ENCODE data around the gene IQGAP2. TPM values are rescaled to one million over a fixed set of nuclear protein-coding genes. Genes with fewer than 3 reads are reported as not detected.
"Not testable (repeated sequence)": the region's sequence is repeated elsewhere in the genome, so short reads cannot be mapped to it uniquely, and the experiment has no call there.

IQGAP2 gene
- total and polyA plus RNA-seq, 9 of the 15 experiments (the other 6 are each of a cell fraction or from before 2014, with no cell fraction given) = 8.7 to 23.2 (median 17.4) TPM

DNA sequence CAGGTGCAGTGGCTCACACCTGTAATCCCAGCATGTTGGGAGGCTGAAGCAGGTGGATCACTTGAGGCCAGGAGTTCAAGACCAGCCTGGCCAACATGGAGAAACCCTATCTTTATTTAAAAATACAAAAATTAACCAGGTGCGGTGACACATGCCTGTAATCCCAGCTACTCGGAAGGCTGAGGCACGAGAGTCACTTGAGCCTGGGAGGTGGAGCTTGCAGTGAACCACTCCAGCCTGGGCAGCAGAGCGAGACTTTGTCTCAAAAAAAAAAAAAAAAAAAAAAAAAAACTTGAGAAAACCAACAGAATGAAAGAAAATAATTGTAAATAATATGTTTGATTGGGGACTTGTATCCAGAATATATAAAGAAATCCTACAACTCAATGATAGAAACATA lies 277.7 kb downstream of the IQGAP2 start:
- FAIRE-seq; CTCF ChIA-PET (ENCODE audit: low intra/inter-chr PET ratio); H3K4me3 ChIP-seq; H3K79me2 ChIP-seq (ENCODE audit: control insufficient read depth, insufficient read depth, low read length); H3K27me3 ChIP-seq (ENCODE audit: control insufficient read depth in 2 of 2, insufficient read depth in 2 of 2, low read length in 2 of 2); intact Hi-C loops (cut with micrococcal nuclease); H3K9me3 ChIP-seq (replicated peaks; ENCODE audit: control insufficient read depth, insufficient read depth, low read depth, low read length); H3K9ac ChIP-seq (ENCODE audit: insufficient read depth in 1 of 2, low read depth in 2 of 2, low read length in 2 of 2); H3K9me1 ChIP-seq (ENCODE audit: control insufficient read depth, insufficient read depth, low read length); BruUV-seq (replicated peaks); H2AFZ ChIP-seq (ENCODE audit: low read depth, low read length); H3K36me3 ChIP-seq (ENCODE audit: control insufficient read depth, insufficient read depth, low read length); DNase-seq (ENCODE audit: extremely low read depth in 1 of 4, low spot score in 3 of 4); H4K20me1 ChIP-seq (replicated peaks; ENCODE audit: control insufficient read depth, insufficient read depth, low read length); ATAC-seq; H3K27ac ChIP-seq (ENCODE audit: extremely low read depth, low read depth, low read length); in situ Hi-C loops (cut with MboI); H3K4me2 ChIP-seq (ENCODE audit: insufficient read depth, low read length): not testable (repeated sequence)
- H3K4me1 ChIP-seq (replicated peaks in 1 of 2; ENCODE audit: control insufficient read depth in 2 of 2, insufficient read depth in 2 of 2, low read length in 2 of 2) = peaks cover 0 to 14% of the 10 kb centered on the region in 2 experiments; a peak in 4 of 5 replicates
- 85% methylated on average over 3 of the region's 4 CpGs for WGBS (ENCODE audit: insufficient coverage, low coverage, missing lambda C conversion rate)
- POLR2A ChIA-PET = interaction anchor here (0.6 to 1.0 kb wide), 2 partner anchors 10 to 11 kb away, joined by 3 to 5 read pairs; no protein-coding TSS in a partner anchor

DNA sequence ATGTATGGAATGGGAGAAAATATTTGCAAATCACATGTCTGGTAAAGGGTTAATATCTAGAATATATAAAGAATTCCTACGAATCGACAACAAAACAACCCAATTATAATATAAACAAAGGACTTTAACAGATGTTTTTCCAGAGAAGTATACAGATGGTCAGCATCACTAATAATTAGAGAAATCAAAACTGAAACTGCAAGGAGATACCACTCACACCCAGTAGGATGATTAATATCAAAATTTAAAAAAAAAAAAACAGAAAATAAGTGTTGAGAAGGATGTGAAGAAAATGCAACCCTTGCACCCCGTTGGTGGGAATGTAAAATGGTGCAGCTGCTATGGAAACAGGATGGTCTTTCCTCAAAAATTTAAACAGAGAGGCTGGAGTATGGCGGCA lies 278.2 kb downstream of the IQGAP2 start:
- FAIRE-seq (no peak), ATAC-seq (no peak), DNase-seq (ENCODE audit: extremely low read depth in 1 of 4, low spot score in 3 of 4) (no peak)
- 67% methylated on average over 4 of the region's 4 CpGs for WGBS (ENCODE audit: insufficient coverage, low coverage, missing lambda C conversion rate)
- intact Hi-C loops (cut with micrococcal nuclease) = no loop called here
- no peaks in the 10 kb centered on the region for H3K36me3 ChIP-seq (ENCODE audit: control insufficient read depth, insufficient read depth, low read length)
- POLR2A ChIA-PET = no interaction called here
- CTCF ChIA-PET (ENCODE audit: low intra/inter-chr PET ratio) = no interaction called here
- H3K9me1 ChIP-seq (ENCODE audit: control insufficient read depth, insufficient read depth, low read length) = no peaks in the 10 kb centered on the region
- no peak overlapping the region for H3K4me3 ChIP-seq
- no TSS peak for BruUV-seq (replicated peaks)
- no peak overlapping the region for H3K4me2 ChIP-seq (ENCODE audit: insufficient read depth, low read length)
- no peaks in the 10 kb centered on the region for H3K27me3 ChIP-seq (ENCODE audit: control insufficient read depth in 2 of 2, insufficient read depth in 2 of 2, low read length in 2 of 2)
- peaks cover 0 to 18% of the 10 kb centered on the region in 2 experiments; a peak in 4 of 5 replicates for H3K4me1 ChIP-seq (replicated peaks in 1 of 2; ENCODE audit: control insufficient read depth in 2 of 2, insufficient read depth in 2 of 2, low read length in 2 of 2)
- no peak overlapping the region for H3K9ac ChIP-seq (ENCODE audit: insufficient read depth in 1 of 2, low read depth in 2 of 2, low read length in 2 of 2)
- H3K27ac ChIP-seq (ENCODE audit: extremely low read depth, low read depth, low read length) = no peak overlapping the region
- in situ Hi-C loops (cut with MboI) = no loop called here
- no peaks in the 10 kb centered on the region for H3K79me2 ChIP-seq (ENCODE audit: control insufficient read depth, insufficient read depth, low read length)
- no peak overlapping the region for H2AFZ ChIP-seq (ENCODE audit: low read depth, low read length)
- H4K20me1 ChIP-seq (replicated peaks; ENCODE audit: control insufficient read depth, insufficient read depth, low read length) = no peaks in the 10 kb centered on the region
- H3K9me3 ChIP-seq (replicated peaks; ENCODE audit: control insufficient read depth, insufficient read depth, low read depth, low read length) = no peaks in the 10 kb centered on the region
- TF ChIP-seq, protein P1, sequence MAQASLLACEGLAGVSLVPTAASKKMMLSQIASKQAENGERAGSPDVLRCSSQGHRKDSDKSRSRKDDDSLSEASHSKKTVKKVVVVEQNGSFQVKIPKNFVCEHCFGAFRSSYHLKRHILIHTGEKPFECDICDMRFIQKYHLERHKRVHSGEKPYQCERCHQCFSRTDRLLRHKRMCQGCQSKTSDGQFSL (CRISPR knock-in tag; IDR thresholded peaks at IDR 0.05) = no peak
- TF ChIP-seq, protein P1 (tag; IDR thresholded peaks at IDR 0.05) = no peak
- TF ChIP-seq TCFL5 (CRISPR knock-in tag; conservative IDR thresholded peaks at IDR 0.05) = no peak
- TF ChIP-seq NCOR1 (IDR thresholded peaks at IDR 0.05) = no peak
- no peak for TF ChIP-seq CBX5 (IDR thresholded peaks at IDR 0.05; ENCODE audit: borderline replicate concordance, low read depth)
- no peak for TF ChIP-seq KDM2B (CRISPR knock-in tag; IDR thresholded peaks at IDR 0.05)
- TF ChIP-seq ELF1 (tag; IDR thresholded peaks at IDR 0.05) = no peak
- no peak for TF ChIP-seq RBM14 (IDR thresholded peaks at IDR 0.05; ENCODE audit: borderline replicate concordance, insufficient read depth, low read depth, low read length)
- TF ChIP-seq C11orf30 (IDR thresholded peaks at IDR 0.05; ENCODE audit: low read depth) = no peak
- TF ChIP-seq ZKSCAN8 (CRISPR knock-in tag; IDR thresholded peaks at IDR 0.05) = no peak
- TF ChIP-seq RBBP5 (IDR thresholded peaks at IDR 0.05; ENCODE audit: borderline replicate concordance, insufficient read depth, low read length, poor library complexity, severe bottlenecking) = no peak
- no peak for TF ChIP-seq ZNF175 (CRISPR knock-in tag; IDR thresholded peaks at IDR 0.05; ENCODE audit: low read depth)
- TF ChIP-seq FOXA3 (CRISPR knock-in tag; conservative IDR thresholded peaks at IDR 0.05 in 1 of 2, IDR thresholded peaks at IDR 0.05 in 1 of 2) = no peak
